GM12801 (cell line): Measurements from ENCODE around the gene PGP.

Experiments used
- TF ChIP-seq, protein P1 (sequence below): IDR thresholded peaks from one replicate; pipeline ENCODE4 v1.5.1; 2011; ENCODE audit warnings: control low read depth; ENCODE audit not compliant: insufficient read length; ENCODE audit errors: extremely low read depth

The PGP gene

DNA sequence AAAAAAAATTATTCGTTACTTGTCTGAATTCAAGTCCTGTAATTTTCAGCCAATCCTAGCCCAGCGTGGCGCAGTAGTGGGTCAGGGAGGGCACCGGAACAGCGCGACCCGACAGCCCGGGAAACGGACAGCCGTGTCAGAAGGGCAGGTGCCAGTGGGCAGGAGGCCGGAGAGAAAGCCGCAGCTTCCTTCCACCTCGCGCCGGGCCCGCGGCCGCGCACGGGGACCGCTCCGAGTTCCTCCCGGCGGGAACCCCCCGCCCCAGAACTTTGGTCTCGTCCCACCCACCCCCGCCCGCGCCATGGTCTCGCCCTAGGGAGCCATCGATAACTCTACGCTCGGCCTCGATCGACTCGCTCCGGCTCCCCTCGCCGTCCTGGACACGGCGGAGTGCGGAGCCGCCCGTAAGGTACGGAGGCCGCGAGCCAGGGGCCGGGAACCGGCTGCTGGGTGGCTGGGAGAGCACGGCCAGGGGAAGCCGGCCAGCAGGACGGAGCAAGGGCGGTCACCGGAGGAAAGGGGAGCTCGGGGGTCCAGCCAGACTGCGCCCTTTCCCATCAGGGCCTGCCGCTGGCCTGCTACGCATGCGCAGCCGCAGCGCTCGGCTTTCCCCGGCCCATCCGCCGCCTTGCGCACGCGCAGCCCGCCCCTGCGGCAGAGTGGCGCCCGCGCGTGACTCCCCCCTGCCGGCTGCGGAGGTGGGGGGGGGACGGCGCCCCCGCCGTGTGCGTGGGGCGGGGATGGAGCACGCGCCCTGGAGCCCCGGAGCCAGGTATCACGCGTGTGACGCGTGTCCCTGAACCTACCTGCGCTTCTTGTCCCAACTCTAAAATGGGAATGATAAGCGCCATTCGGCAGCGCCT, 9.3 kb downstream of the PGP start, which contains the start of gene MLST8:
TSS of gene MLST8 (plus strand) at position 351 of the 863 bp plus-strand sequence. CDS start 632 bp downstream, outside the sequence.
- TF ChIP-seq, protein P1, sequence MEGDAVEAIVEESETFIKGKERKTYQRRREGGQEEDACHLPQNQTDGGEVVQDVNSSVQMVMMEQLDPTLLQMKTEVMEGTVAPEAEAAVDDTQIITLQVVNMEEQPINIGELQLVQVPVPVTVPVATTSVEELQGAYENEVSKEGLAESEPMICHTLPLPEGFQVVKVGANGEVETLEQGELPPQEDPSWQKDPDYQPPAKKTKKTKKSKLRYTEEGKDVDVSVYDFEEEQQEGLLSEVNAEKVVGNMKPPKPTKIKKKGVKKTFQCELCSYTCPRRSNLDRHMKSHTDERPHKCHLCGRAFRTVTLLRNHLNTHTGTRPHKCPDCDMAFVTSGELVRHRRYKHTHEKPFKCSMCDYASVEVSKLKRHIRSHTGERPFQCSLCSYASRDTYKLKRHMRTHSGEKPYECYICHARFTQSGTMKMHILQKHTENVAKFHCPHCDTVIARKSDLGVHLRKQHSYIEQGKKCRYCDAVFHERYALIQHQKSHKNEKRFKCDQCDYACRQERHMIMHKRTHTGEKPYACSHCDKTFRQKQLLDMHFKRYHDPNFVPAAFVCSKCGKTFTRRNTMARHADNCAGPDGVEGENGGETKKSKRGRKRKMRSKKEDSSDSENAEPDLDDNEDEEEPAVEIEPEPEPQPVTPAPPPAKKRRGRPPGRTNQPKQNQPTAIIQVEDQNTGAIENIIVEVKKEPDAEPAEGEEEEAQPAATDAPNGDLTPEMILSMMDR: no peak

DNA sequence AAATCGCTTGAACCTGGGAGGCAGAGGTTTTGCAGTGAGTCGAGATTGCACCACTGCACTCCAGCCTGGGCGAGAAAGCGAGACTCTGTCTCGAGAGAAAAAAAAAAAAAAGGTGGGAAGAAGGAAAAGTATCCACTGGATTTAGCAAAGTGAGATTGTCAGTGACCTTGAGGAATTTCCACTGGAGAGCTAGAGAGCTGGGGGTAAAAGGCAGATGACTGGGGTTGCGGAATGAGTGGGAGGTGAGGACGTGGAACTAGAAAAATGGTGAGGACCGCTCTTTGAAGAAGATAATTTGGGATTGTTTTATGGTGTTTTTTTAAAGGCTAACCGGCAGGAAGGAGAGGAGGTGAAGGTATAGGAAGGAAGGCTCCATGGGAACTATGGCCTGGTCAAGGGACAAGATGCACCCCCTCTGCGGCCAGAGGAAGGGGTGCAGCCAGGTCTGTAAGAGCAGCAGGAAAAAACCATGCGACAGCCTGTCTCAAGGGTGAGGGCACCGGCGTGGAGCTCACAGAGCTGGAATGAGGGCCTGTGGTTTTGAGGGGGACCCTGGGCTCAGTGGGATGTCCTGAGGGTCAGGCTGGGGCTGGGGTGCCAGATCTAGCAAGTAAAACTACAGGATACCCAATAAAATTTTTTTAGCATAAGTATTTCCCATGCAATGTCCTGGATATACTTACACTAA, 10.1 kb downstream of the PGP start:
- TF ChIP-seq, protein P1: no peak

DNA sequence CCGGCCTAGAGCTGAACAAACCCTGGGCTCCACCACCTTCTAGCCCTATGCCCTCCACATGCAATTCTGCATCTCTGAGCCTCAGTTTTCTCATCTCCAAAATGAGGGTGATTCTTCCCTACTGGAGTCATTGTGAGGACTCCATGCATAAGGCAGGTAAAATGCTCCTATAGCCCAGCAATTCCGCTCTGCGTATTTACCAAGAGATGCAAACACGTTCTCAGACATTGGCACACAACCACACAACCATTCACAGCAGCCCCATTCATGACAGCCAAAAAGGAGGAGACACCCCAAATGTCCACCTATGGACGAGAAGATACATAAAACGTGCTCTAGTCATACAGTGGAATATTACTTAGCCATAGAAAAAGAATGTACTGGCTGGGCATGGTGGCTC, 14.3 kb downstream of the PGP start:
- TF ChIP-seq, protein P1: no peak

DNA sequence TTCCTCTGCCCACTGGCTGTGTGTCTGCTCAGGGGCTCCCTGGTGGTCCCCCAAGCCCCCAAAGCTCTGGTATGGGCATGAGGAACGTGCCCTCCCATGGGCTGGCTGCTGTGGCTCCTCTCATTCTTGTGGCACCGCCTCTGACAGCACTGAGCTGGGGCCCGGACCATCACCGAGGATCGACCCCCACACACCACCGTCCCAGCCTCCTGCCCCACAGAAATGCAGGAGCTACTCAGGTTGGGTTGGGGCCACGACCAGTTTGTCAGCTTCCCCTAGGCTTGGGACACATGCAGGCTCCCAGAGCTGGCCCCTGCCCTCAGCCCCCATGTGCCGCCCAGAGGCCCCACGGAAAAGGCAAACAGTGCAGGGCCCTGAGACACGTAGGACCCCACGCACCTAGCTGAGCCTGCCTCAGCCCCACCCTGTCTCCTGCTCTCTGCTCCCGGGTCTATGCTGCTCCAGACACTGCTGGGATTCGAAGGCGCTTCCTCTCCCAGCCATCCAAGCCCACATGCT, 15.0 kb downstream of the PGP start:
- TF ChIP-seq, protein P1: no peak

DNA sequence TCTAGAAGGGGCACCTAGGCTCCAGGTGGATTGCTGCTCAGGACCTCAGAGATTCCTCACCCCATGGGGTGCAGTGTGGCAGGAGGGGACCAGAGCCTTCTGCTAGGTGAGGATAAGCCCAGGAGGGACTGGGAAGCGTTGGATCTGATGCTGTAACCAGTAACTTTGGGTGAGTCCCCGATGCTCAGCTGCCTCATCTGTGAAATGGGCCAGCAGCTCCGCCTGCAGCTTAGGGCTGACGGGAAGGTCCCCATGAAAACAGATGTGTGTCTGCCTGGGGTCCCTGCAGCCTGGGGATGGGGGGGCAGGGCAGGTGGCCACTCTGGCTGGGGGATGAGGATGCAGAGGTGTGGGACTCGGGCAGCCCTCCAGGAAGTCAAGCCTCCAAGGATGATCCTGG, 15.5 kb downstream of the PGP start:
- TF ChIP-seq, protein P1: no peak

DNA sequence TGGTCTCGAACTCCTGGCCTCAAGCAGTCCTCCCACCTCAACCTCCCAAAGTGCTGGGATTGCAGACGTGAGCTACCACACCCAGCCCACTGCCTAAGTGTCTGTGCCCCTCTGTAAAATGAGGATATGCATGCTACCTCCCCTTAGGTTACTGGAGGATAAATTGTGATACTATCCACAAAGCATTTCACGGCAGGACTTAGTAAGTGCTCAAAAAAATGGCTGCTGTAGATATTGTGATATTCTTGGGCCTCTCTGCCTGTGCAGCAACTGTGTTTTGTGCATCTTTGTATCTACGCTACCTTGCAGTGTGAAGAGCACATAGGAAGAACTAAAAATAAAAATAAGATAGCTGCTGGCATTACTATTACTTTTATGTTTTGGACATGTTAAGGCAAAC, 16.4 kb downstream of the PGP start:
- TF ChIP-seq, protein P1: no peak

DNA sequence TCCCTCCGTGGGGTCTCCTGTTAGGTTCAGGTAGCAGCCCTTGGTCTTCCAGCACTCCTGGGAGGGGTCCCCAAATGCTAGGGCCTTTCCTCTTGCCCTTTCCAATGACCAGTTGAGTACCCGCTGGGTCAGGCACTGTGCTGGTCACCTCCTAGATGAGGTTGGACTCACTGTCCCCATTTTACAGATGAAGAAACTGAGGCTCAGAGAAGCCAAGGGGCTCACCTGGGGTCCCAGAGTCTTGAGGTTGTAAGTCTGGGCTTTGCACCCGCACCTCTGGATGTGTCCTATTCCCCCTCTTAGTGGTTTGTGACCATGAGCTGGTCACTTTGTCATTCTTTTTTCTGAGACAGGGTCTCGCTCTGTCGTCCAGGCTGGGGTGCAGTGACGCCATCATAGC, 16.9 kb downstream of the PGP start:
- TF ChIP-seq, protein P1: no peak
